H9 (cell line): ENCODE data around the gene XPC. TPM values are rescaled to one million over a fixed set of nuclear protein-coding genes. Genes with fewer than 3 reads are reported as not detected.

Source experiments
- DNase-seq: peaks from one replicate; pipeline ENCODE4 v3.0.0-alpha.2; 2017
- H2AFZ ChIP-seq: one replicate; pipeline ENCODE4 v1.6.1; 2013; ENCODE audit warnings: mild to moderate bottlenecking, low read length, control low read depth, moderate library complexity
- H2AK5ac ChIP-seq: 2 replicates; pipeline ENCODE4 v1.6.1; 2013; ENCODE audit warnings: low read length, control low read depth, mixed read lengths; ENCODE audit not compliant: insufficient read length
- H2BK120ac ChIP-seq: one replicate; pipeline ENCODE4 v1.6.1; 2013; ENCODE audit warnings: low read depth, mild to moderate bottlenecking, low read length, control low read depth, inconsistent platforms; ENCODE audit not compliant: poor library complexity, severe bottlenecking
- H2BK12ac ChIP-seq: 2 replicates; pipeline ENCODE4 v1.6.1; 2013; ENCODE audit warnings: low read length, control low read depth, mixed read lengths, low read depth; ENCODE audit not compliant: insufficient read length
- H2BK15ac ChIP-seq: 2 replicates; pipeline ENCODE4 v1.6.1; 2013; ENCODE audit warnings: low read depth, low read length, control low read depth
- H2BK20ac ChIP-seq: one replicate; pipeline ENCODE4 v1.6.1; 2013; ENCODE audit warnings: low read depth, mild to moderate bottlenecking, low read length, control low read depth, inconsistent platforms; ENCODE audit not compliant: poor library complexity, severe bottlenecking
- H2BK5ac ChIP-seq: 2 replicates; pipeline ENCODE4 v1.6.1; 2013; ENCODE audit warnings: low read length, control low read depth, mixed read lengths; ENCODE audit not compliant: insufficient read length
- H3K14ac ChIP-seq: 2 replicates; pipeline ENCODE4 v1.6.1; 2013; ENCODE audit warnings: low read length, control low read depth; ENCODE audit not compliant: insufficient read depth
- H3K18ac ChIP-seq: 2 replicates; pipeline ENCODE4 v1.6.1; 2013; ENCODE audit warnings: low read depth, mild to moderate bottlenecking, mixed read lengths, low read length, control low read depth; ENCODE audit not compliant: insufficient read length
- H3K23ac ChIP-seq: 2 replicates; pipeline ENCODE4 v1.6.1; 2013; ENCODE audit warnings: low read length, control low read depth, mixed read lengths, low read depth; ENCODE audit not compliant: insufficient read length
- H3K23me2 ChIP-seq: 2 replicates; pipeline ENCODE4 v1.6.1; 2013; ENCODE audit warnings: low read depth, mild to moderate bottlenecking, mixed read lengths, low read length, control low read depth; ENCODE audit not compliant: insufficient read length, poor library complexity, severe bottlenecking
- H3K27ac ChIP-seq: 2 replicates; pipeline ENCODE4 v1.5.1; 2013; ENCODE audit warnings: low read length, control low read depth, mixed read lengths, low read depth; ENCODE audit not compliant: insufficient read length
- H3K27me3 ChIP-seq: 2 replicates; pipeline ENCODE4 v1.6.1; 2013; ENCODE audit warnings: low read length, control low read depth, inconsistent platforms; ENCODE audit not compliant: insufficient read depth
- H3K4ac ChIP-seq: 2 replicates; pipeline ENCODE4 v1.6.1; 2013; ENCODE audit warnings: low read depth, mild to moderate bottlenecking, control low read depth, inconsistent platforms, low read length, moderate library complexity
- H3K4me1 ChIP-seq: 2 replicates; pipeline ENCODE4 v1.6.1; 2013; ENCODE audit warnings: low read length, control low read depth, inconsistent platforms; ENCODE audit not compliant: insufficient read depth
- H3K4me2 ChIP-seq: 2 replicates; pipeline ENCODE4 v1.6.1; 2013; ENCODE audit warnings: low read length, control low read depth, mixed read lengths; ENCODE audit not compliant: insufficient read length, insufficient read depth
- H3K56ac ChIP-seq: 2 replicates; pipeline ENCODE4 v1.6.1; 2013; ENCODE audit warnings: low read depth, mild to moderate bottlenecking, mixed read lengths, low read length, control low read depth; ENCODE audit not compliant: insufficient read length
- H3K79me1 ChIP-seq: 2 replicates; pipeline ENCODE4 v1.6.1; 2013; ENCODE audit warnings: low read depth, mild to moderate bottlenecking, moderate library complexity, low read length, control low read depth, inconsistent platforms; ENCODE audit not compliant: insufficient read depth, poor library complexity, severe bottlenecking
- H3K79me2 ChIP-seq: 2 replicates; pipeline ENCODE4 v1.6.1; 2013; ENCODE audit warnings: low read length, control low read depth, inconsistent platforms; ENCODE audit not compliant: insufficient read depth
- H3K9ac ChIP-seq: 2 replicates; pipeline ENCODE4 v1.6.1; 2013; ENCODE audit warnings: low read length, control low read depth, mixed read lengths; ENCODE audit not compliant: insufficient read length; ENCODE audit errors: extremely low read depth
- H3K9me3 ChIP-seq: one replicate; pipeline ENCODE4 v1.6.1; 2013; ENCODE audit warnings: low read depth, low read length, inconsistent platforms; ENCODE audit not compliant: control insufficient read depth
- H3T11ph ChIP-seq: one replicate; pipeline ENCODE4 v1.6.1; 2013; ENCODE audit warnings: mild to moderate bottlenecking, low read length, control low read depth, inconsistent platforms
- H4K20me1 ChIP-seq: one replicate; pipeline ENCODE4 v1.6.1; 2013; ENCODE audit not compliant: control insufficient read depth, insufficient read length, insufficient read depth
- H4K5ac ChIP-seq: 2 replicates; pipeline ENCODE4 v1.6.1; 2013; ENCODE audit warnings: low read depth, mild to moderate bottlenecking, mixed read lengths, low read length, control low read depth; ENCODE audit not compliant: insufficient read length
- H4K8ac ChIP-seq: replicated peaks from 2 replicates; pipeline ENCODE4 v1.6.1; 2013; ENCODE audit warnings: low read length, control low read depth, mixed read lengths, low read depth; ENCODE audit not compliant: insufficient read length
- H4K91ac ChIP-seq: 2 replicates; pipeline ENCODE4 v1.6.1; 2013; ENCODE audit warnings: low read depth, mild to moderate bottlenecking, moderate library complexity, mixed read lengths, low read length, control low read depth; ENCODE audit not compliant: insufficient read length
- H3K27ac Mint-ChIP-seq, 3 experiments: 2 replicates in 2 of 3; 3 replicates in 1 of 3; pipeline ENCODE4 v1.8.0; 2020 to 2021; ENCODE audit warnings: mixed read lengths in 3 of 3, mild to moderate bottlenecking in 1 of 3, moderate library complexity in 1 of 3
- H3K27me3 Mint-ChIP-seq: 2 replicates; pipeline ENCODE4 v1.8.0; 2021; ENCODE audit warnings: low read depth, mild to moderate bottlenecking, moderate library complexity, mixed read lengths
- H3K36me3 Mint-ChIP-seq, 3 experiments: 2 replicates in 2 of 3; 3 replicates in 1 of 3; pipeline ENCODE4 v1.8.0; 2020 to 2021; ENCODE audit warnings: low read depth in 3 of 3, mixed read lengths in 3 of 3; ENCODE audit not compliant: insufficient read depth in 1 of 3
- H3K4me1 Mint-ChIP-seq, 2 experiments: 2 replicates each; pipeline ENCODE4 v1.8.0; 2020; ENCODE audit warnings: mixed read lengths in 2 of 2
- H3K4me3 Mint-ChIP-seq, 2 experiments: 2 replicates in 1 of 2; 3 replicates in 1 of 2; pipeline ENCODE4 v1.8.0; 2020 to 2021; ENCODE audit warnings: mild to moderate bottlenecking in 2 of 2, mixed read lengths in 2 of 2, moderate library complexity in 1 of 2
- H3K9me3 Mint-ChIP-seq, 2 experiments: 2 replicates in 1 of 2; 3 replicates in 1 of 2; pipeline ENCODE4 v1.8.0; 2020; ENCODE audit warnings: mild to moderate bottlenecking in 2 of 2, mixed read lengths in 2 of 2, moderate library complexity in 1 of 2
- WGBS: extraction: QIAGEN DNeasy Blood & Tissue Kit; methylation state at CpG from one replicate; pipeline ENCODE4 v1.1.7; 2013; ENCODE audit warnings: missing lambda C conversion rate, low lambda C conversion rate, mixed read lengths; ENCODE audit not compliant: insufficient read length; ENCODE audit errors: extremely low coverage; 5-methylcytosine and 5-hydroxymethylcytosine counted together
- total RNA-seq: library from RNA; stranded (reverse); gene quantifications from 2 replicates; pipeline ENCODE4 v1.2.1, GENCODE V29; 2021
- TF ChIP-seq, protein P1 (sequence below): fragments of 200-600 bp; sonication (generic); conservative IDR thresholded peaks from 3 replicates; pipeline ENCODE4 v1.8.0; 2021; ENCODE audit warnings: antibody characterized with exemption, mild to moderate bottlenecking

The XPC gene
- total RNA-seq, 1 experiment from 2014 or later, result 30.3 TPM

DNA sequence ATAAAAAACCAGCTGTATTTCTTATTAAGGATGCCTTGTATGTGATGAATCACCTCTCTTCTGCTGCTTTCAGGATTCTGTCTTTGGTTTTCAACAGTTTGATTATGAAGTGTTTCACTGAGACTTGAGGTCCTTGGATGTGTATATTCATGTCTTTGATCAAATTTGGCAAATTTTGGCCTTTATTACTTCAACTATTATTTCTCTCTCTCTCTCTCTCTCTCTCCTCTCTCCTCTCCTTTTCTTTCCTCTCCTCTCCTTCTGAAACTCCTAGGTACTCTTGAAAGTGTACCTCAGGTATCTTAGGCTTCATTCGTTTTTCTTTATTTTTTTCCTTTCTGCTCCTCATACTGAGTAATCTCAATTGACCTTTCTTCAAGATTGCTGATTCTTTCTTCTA, 43.5 kb upstream of the XPC start:
- no peak overlapping the region for H3K4me3 Mint-ChIP-seq
- no CpG with 5 or more reads among the region's 1 CpG for WGBS
- no peak overlapping the region for H2BK15ac ChIP-seq
- DNase-seq, result no peak
- TF ChIP-seq, protein P1, sequence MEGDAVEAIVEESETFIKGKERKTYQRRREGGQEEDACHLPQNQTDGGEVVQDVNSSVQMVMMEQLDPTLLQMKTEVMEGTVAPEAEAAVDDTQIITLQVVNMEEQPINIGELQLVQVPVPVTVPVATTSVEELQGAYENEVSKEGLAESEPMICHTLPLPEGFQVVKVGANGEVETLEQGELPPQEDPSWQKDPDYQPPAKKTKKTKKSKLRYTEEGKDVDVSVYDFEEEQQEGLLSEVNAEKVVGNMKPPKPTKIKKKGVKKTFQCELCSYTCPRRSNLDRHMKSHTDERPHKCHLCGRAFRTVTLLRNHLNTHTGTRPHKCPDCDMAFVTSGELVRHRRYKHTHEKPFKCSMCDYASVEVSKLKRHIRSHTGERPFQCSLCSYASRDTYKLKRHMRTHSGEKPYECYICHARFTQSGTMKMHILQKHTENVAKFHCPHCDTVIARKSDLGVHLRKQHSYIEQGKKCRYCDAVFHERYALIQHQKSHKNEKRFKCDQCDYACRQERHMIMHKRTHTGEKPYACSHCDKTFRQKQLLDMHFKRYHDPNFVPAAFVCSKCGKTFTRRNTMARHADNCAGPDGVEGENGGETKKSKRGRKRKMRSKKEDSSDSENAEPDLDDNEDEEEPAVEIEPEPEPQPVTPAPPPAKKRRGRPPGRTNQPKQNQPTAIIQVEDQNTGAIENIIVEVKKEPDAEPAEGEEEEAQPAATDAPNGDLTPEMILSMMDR, result no peak
- H3K23me2 ChIP-seq, result no peaks in the 10 kb centered on the region
- no peaks in the 10 kb centered on the region for H4K20me1 ChIP-seq
- no peaks in the 10 kb centered on the region for H3K79me2 ChIP-seq
- no peak overlapping the region for H3K4me2 ChIP-seq
- peaks cover 29 to 32% of the 10 kb centered on the region in 2 experiments for H3K9me3 Mint-ChIP-seq
- H2BK120ac ChIP-seq, result no peak overlapping the region
- H2BK20ac ChIP-seq, result no peak overlapping the region
- H2AFZ ChIP-seq, result no peak overlapping the region
- no peak overlapping the region for H3K4ac ChIP-seq
- H3K27ac Mint-ChIP-seq, result no peak overlapping the region
- H4K8ac ChIP-seq, result no peak overlapping the region
- no peak overlapping the region for H4K91ac ChIP-seq
- H3K14ac ChIP-seq, result no peak overlapping the region
- no peak overlapping the region for H4K5ac ChIP-seq
- no peak overlapping the region for H2BK5ac ChIP-seq
- peaks cover 18% of the 10 kb centered on the region in 2 experiments for H3K4me1 Mint-ChIP-seq
- no peaks in the 10 kb centered on the region for H3K79me1 ChIP-seq
- no peaks in the 10 kb centered on the region; the same call in 1 of the 2 replicates for H3K4me1 ChIP-seq
- peaks cover 1 to 20% (median 7%) of the 10 kb centered on the region in 3 experiments; a peak in 6 of 7 replicates for H3K36me3 Mint-ChIP-seq
- no peak overlapping the region for H2AK5ac ChIP-seq
- H3K56ac ChIP-seq, result no peak overlapping the region
- no peaks in the 10 kb centered on the region for H3K27me3 ChIP-seq
- no peak overlapping the region for H3K23ac ChIP-seq
- H3K27me3 Mint-ChIP-seq, result peaks cover 18% of the 10 kb centered on the region
- no peak overlapping the region for H3K27ac ChIP-seq
- no peaks in the 10 kb centered on the region for H3K9me3 ChIP-seq
- H2BK12ac ChIP-seq, result no peak overlapping the region
- no peak overlapping the region for H3K9ac ChIP-seq
- H3T11ph ChIP-seq, result no peak overlapping the region
- no peak overlapping the region for H3K18ac ChIP-seq
